ENCODE data around the gene MYLK.

The MYLK gene

DNA sequence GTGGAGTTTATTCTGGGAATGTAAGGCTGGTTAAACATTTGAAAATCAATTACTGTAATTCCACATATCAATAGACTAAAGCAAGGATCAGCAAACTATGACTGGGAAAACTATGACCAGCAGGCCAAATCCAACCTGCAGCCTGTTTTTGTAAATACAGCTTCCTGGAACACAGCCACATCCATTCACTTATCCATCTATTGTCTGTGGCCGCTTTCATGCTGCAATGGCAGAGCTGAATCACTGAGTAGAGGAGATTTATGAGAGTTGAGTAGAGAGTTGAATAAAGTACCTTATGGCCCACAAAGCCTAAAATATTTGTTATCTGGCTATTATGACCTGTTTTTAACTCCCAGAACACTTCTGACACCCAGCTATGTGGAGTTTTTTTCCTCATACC lies 12.2 kb downstream of the MYLK start:
- DNase-seq: no peak

DNA sequence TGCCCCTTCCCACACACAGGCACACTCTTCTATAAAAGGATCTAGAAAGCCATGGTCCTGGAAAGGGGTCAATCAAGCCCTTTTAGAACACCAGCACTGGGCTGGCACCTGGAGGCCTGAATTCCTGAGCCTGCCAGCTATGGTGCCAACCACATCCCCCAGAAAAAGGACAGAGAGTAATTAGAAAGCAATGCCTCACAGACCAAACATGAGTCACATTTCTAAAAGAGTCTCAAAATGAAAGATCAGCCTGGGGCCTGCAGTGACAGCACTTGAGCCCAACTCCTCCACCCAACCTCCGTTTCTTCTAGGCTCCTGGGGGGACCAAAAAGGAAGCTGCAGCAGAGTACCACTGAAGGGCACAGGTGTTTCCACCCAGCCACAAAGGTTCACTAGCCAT lies 14.1 kb downstream of the MYLK start:
- DNase-seq: no peak

DNA sequence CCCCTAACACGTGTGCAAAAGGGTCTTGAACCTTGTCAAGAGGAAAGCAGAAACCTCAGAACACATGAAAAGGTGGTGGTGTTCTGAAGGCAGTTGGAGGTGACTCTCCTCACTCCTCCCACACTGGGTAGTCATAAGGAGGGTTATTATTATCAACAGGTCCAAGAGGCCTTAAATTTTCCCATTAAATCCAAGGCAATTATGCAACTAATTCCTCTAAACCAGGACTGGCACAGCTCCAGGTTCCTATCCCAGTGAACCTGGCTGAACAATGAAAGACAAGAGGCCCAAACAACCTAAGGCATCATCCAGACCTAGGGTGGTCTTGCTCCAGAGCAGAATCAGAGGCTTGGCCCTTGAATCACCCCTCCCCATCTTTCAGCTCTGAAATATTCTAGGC lies 15.0 kb downstream of the MYLK start:
- DNase-seq: no peak

DNA sequence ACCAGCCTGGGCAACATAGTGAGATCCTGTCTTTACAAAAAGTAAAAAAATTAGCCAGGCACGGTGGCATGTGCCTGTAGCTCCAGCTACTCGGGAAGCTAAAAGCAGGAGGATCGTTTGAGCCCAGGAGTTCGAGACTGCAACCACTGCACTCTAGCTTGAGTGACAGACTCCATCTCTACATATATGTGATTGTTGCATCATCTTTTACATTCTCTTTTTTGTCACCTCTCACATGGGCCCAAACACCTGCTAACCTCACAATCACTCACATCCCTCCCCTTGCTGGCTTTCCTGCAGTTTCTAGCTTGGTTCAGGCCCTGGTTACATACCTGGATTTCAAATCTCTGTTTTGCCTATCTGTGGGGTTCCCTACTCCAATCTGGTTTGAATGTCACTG lies 19.4 kb downstream of the MYLK start:
- no peak for DNase-seq

DNA sequence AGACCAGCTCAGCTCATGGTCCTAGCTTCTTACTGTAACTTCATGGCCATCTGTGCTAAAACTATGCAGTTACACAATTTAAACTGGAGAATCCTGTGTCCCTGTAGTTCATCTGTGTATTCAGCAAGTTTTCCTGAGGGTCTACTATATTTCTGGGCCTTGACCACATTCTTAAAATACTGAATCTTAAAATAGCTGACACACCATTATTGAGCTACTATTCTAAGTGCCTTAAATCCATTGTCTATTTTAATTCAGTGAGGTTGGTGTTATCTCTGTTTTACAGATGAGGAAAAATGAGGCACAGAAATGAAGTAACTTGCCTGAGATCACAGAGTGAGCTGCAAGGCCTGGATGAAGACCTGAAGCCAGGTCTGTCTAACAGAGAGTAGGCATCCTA lies 22.0 kb downstream of the MYLK start:
- DNase-seq: no peak

DNA sequence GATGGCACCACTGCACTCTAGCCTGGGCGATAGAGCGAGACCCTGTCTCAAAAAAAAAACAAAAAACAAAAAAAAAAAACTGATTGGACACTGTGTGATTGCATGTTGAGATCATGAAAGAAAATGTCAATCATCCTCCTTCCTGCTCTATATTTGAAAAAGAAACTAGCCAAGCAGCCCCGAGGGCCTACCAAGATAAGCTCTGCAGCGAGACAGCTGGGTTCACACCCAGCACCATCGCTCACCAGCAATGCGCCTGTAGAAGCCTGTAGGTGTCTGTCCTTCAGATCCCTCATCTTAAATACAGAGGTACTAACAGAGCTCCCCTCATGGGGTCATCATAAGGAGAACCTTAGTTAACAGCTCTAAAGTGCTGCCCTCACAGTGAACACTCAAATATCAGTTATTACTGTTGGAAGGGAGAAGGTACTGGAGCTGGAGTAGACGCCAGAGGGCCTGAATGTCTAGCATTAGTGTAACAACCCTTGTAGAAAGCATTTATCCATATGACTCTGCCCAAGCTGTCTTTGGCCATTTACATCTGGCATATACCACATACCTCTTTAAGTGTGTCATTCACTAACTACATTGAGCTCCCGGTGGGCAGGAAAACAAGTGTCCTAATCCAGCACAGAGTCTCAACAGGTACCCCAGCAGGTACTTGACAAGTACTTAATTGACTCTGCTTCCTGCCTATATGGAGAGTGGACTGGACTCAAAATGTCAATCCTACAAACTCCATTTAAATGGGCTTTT lies 22.9 kb downstream of the MYLK start:
- no peak for DNase-seq

DNA sequence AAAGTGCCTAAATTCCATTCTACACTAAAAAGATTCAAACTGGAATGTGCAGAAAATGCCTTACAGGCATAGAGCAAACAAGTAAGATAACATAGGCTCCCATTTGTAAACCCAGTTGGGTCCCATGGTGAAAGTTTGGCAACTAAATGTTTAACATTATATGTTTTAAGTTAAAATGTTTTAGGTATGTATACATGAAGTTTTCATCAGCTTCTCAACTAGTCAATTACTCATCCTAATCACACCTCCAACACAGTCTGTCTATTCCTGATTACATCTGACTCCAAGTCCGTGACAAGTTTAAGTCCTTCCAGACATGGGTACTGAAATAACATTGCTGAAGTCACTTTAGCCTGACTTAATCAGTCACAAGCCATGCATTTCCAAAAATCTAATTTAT lies 25.0 kb downstream of the MYLK start:
- DNase-seq: no peak

DNA sequence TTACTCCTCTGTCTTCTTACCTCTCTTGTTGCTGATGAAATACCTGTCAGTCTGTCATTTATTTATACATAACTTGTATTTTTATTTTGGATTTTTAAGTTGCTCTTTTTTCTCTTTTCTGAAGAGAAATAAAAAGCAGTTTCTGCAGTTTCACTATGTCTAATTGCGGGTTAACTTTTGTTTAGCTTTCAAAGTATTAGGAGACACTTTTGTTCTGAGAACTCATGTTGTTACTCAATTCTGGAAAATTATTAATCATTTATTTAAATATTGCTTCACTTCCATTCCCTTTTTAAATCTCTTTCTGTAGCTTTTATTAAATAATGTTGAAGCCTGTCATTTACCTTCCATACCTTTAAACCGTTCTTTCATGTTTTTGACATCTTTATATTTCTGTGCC lies 29.2 kb downstream of the MYLK start:
- no peak for DNase-seq

DNA sequence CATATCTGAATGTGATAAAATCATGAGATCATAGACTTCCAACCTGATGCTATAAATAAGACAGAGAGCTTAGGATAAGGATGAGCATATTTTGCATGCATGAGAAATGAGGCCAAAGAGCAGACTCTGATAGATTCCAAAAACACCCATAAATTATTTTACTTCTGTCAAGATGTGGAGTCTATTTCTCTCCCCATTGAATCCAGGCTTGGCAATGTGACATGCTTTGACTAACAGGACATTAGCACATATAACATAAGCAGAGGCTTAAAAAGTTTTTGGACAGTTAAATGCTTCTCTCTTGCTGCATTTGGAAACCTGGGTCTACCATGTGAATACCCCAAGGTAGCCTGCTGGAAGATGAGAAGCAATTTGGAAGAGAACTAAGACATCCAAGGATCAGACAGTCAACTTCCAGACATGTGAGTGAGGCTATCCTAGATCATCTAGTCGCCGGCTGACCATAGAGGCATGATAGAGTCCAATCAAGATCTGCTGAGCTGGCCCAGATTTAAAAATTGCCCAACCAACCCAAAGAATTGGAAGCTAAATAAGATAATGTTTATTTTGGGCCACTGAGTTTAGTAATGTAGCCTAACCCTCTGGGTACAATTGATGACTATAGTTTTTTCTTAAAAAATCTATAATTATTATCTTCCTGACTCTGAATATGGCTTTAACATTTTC lies 30.3 kb downstream of the MYLK start:
- DNase-seq: no peak

DNA sequence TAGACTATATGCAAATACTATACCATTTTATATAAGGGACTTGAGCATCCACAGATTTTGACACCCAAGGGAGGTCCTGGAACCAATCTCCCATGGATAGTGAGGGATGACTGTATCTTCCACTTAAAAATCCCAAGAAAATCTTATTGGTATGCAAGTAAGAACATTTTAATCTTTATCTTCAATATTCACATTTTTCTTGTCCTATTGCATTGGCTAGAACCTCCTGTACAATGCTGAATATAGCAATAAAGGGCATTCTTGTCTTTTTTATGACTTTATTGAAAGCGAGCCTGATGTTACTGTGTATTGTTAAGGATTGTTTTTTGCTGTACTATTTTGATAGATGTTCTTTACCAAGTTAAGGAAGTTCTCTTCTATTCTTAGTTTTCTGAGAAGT lies 36.9 kb downstream of the MYLK start:
- no peak for DNase-seq

DNA sequence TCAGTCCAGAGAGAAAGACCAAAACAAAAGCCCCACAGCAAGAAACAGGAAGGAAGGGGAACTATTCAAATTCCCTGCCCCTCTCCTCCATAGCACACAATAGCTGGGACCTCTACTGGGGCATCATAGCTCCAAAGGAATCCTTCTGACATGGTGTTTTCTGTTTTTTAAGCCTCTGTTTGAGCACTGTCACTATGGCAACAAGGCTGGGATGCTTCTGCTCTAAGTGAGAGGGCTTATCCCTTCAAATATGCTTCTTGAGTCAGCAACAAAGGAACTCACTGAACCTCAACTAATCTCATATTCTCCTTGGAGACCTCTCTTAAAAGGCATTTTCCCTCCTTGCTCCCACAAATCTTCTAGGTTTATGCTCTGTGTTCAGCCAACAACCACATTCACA lies 40.5 kb downstream of the MYLK start:
- DNase-seq: no peak

DNA sequence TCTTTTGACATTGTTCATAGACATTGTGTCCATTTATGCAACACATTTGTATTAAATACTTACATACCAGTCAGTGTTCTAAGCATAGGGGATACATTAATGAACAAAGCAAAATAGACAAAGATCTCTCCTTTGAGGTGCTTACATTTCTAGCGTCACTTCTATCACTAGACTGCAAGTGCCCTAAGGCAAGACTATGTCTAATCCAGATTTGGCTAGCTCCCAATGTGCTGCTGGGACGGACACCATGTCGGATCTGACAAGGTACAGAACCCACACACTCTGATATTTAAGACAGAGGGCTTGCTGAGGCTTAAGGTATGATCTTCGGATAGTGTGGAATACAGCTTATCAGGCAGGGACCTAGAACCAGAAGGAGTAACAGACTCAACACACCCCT lies 41.4 kb downstream of the MYLK start:
- no peak for DNase-seq

DNA sequence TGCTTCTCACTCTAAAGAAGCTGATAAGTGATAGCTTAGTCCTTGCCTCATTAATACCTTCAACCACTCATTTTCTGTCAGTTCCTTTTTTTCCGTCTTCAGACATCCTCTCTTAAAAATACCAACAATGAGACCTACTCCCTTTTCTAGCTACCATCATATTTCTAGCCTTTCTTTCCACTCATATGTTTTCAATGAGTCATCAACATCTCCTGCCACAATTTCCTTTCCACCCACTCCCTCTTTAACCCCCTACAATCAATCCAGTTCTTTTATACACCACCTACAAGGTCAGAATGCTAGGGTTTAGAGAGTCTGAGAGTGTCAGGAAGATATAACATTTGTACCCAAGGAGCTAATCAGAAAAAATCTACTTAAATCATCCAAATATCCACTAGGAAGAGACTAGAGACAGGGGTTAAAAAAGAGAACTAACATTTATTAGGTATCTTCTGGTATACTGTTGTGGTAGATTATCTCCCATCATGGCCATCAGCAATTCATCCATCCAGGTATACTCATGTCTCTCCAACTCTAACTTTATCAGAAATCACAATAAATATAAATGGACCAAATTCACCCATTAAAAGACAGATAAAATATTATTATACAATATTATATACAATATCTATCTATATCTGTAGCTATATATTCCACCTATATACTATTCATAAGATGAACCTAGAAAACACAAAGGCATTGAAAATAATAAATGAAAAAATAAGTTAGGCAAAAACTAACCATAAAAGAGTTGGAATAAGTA lies 42.5 kb downstream of the MYLK start:
- DNase-seq: no peak

DNA sequence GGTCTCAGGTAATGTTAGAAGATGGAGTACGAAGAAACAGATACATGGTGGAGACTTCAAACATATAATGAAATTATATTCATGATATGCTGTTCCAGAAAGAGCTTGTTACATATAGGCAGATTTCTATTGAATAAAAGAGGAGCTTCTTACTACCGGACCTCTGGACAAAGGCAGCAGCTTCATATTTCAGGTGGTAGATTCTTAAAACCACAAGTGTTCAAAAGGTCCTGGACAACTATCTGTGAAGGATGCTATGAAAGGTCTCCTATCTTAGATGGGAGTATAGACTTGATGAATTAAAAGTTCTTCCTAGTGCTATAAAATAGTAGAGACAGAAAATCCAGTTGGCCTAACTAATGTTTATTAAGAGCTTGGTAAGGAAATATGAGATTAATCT lies 43.2 kb downstream of the MYLK start:
- DNase-seq: no peak

DNA sequence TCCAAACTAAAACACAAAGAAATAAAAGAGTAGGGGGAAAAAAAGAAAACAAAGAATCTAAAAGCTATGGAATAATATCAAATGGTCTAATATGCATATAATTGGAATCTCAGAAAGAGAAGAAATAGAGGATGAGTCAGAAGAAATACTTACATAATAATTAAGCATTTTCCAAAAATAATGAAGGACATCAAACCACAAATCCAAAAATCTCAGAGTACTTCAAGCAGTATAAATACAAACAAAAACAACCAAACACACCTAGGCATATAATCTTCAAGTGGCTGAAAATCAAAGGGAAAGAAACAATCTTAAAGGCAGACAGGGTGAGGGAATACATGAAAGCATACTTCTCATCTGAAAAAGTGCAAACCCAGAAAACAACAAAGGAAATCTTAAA lies 46.3 kb downstream of the MYLK start:
- no peak for DNase-seq

DNA sequence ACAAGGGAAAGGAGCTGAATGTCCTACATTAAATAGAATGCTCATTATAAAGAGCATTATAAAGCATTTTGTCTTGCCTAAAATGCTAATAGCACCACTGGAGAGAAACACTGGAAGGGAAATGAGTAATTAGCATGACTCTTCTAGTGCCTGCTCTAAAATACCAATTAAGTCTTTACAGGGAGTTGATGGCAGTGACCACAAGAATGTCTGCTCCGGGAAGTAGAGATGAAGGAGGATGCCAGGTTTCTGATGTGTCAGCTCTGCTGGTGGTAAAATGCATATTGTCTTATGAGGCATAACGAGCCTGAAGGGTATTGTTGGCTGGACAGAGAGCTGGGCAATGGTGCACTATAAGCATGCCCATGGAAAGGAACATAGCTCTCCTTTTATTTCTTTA lies 49.5 kb downstream of the MYLK start:
- DNase-seq: no peak

DNA sequence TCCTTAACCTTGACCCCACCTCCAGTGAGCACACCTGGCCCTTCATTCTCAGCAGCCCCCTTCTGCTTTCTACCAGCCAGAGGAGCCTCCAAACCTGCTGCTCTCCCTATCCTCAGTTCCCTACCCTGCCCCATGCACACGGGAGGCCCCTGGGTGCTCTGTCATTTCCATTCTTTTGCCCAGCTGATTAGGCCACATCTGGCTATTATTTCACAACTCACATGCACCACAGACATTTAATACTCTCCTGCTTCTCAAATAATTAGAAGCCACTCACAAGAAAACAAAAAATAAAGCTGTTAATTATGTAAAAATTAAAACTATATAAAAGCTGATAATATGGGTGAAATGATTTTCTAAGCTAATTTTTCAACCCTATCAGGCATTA lies 50.7 kb downstream of the MYLK start:
- no peak for DNase-seq

DNA sequence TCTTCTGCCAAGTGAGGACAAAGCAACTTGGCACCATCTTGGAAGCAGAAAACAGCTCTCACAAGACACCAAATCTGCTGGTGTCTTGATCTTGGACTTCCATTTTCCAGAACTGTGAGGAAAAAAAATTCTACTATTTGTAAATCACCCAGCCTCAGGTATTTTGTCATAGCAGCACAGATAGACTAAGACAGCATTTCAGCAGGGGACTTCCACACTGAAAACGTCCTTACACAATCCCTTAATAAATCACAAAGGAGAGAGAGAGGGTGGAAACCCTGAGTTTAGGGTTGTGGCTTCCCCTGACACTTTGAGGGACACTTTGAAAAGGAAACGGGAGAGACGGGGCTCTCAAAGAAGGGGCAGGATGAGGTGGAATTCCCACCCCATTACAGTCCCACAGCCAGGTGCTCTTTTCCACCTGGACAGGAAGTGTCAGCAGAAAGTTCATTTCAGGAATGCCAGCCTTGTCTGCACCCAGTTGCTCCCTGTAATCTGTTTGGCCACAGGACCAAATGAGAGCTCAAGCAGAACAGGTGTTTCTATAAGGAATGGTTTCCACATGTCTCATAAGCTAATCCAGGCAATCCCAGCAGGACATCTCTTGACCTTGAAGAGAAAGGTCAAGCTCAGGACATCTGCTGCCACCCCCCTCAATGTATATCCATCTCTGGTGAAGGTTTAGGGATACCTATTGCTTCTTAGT lies 51.3 kb downstream of the MYLK start:
- DNase-seq: no peak

DNA sequence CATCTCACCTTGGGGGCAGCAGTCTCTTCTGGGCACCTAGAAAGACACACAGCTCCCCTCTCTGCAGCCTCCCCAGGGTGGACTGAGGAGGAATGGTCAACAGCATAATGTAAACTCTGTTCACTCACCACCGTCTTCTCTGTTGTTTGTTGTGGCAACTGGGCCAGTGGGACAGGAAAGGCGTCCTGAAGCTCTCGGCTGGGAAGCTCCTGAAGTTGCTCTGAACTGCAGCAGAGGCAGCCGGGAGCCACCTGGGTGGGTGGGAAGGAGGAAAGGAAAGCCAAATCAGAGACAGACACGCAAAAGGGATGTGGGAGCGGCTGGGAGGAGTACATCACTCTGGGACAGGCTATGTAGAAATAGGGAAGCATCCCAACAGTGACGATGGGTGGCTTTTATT lies 52.7 kb downstream of the MYLK start:
- no peak for DNase-seq

DNA sequence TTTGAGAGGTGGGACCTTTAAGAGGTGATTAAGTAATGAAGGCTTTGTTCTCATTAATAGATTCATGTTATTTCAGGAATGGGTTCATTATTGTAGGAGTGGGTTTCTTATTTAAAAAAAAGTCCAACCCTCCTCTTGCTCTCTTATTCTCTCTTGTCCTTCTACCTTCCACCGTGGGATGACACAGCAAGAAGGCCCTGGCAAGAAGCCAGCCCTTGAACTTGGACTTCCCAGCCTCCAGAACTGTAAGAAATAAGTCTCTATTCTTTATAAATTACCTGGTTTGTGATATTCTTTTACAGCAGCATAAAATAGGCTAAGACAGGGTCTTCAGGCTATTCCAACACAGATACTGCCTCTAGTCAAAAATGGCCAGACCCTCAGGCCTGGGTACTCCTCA lies 62.2 kb downstream of the MYLK start:
- DNase-seq: no peak

DNA sequence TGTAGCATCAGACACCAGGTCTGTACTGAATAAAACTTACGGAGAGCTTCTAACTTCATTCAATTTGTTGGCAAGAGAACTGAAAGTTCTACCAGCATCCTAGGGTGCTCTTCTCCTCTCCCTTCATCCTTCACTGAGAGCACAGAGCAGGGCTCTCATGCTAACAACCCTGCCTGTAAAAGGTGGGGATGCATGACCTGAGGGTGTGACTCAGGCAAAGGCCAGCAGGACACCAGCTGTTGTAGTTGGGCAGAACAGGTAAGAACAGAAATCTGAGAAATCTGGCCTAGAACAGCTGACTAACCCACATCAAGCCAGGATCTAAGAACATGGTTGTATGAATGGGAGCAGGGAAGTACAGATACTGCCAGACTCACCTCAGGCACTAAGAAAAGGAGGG lies 64.2 kb downstream of the MYLK start:
- no peak for DNase-seq

DNA sequence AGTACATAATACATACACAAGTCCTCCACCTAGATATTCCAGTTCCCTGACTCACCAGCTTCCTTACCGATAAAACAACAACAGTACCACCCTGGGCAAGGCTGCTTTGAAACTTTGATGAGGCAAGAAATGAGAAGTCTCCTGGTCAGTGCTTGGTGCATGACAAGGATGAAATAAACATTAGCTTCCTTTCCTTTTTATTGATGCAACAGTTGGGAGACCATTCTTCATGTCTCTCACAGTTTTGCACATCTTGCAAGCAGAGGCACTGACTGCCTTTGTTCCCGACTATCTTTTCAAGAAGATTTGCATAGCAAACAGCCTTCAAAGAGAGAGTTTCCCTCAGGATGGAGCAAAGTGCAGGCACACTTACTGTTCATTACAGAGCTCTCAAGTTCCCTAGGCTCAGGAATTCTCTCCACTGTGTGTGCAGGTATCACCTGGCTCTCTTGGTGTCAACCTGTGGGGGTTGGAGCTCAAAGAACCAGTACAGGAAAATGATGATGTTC lies 65.2 kb downstream of the MYLK start:
- DNase-seq: no peak

DNA sequence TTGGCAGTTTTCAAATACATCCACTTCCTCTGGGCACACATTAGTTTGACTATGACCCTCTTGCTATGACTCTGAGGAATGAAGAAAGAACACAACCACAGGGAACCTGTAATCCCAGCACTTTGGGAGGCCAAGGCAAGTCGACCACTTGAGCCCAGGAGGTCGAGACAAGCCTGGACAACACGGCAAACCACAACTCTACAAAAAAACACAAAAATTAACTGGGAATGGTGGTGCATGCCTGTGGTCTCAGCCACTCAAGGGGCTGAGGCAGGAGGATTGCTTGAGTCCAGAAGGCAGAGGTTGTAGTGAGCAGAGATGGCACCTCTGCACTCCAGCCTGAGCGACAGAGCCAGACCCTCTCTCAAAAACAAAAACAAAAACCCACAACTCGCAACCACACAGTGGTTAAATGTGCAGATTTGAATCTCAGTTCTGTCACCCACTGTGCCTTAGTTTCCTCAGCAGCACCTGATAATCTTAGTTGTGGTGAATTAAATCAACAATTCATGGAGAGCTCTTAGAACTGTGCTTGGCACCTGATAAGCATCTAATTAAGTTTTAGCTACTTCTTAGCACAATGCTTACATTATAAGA lies 65.7 kb downstream of the MYLK start:
- DNase-seq: no peak
